Sigmoid colon (tissue), 4 donors: ENCODE data around the gene NEDD9.

Experiments
- CTCF ChIP-seq, 4 experiments: fragments of 450-650 bp in 3 of 4; fragments of 200-600 bp in 1 of 4; IDR thresholded peaks; one replicate each; pipeline ENCODE4 v1.5.1; 2016 to 2019; ENCODE audit warnings: antibody characterized with exemption in 4 of 4, mild to moderate bottlenecking in 3 of 4, moderate library complexity in 2 of 4
- EP300 ChIP-seq, 4 donors: sonication (generic); formaldehyde crosslinking; IDR thresholded peaks; one replicate each; pipeline ENCODE4 v1.6.1; 2017; ENCODE audit warnings: antibody characterized with exemption in 4 of 4
- POLR2A ChIP-seq, 2 donors: fragments of 450-650 bp; IDR thresholded peaks; one replicate each; pipeline ENCODE4 v1.6.1; 2016; ENCODE audit warnings: antibody characterized with exemption in 2 of 2, mild to moderate bottlenecking in 2 of 2, moderate library complexity in 2 of 2
- POLR2AphosphoS5 ChIP-seq, 4 donors: sonication (generic); formaldehyde crosslinking; IDR thresholded peaks; one replicate each; pipeline ENCODE4 v1.6.1; 2017; ENCODE audit warnings: antibody characterized with exemption in 4 of 4

GRCh38 chr6:11243861-11244260 is 11.4 kb upstream of the NEDD9 start:
- TF ChIP-seq CTCF (IDR thresholded peaks at IDR 0.05): no peak
- TF ChIP-seq POLR2AphosphoS5 (IDR thresholded peaks at IDR 0.05): no peak
- no peak for TF ChIP-seq POLR2A (IDR thresholded peaks at IDR 0.05)
- no peak for TF ChIP-seq EP300 (IDR thresholded peaks at IDR 0.05)
